ENCODE results near the gene UBB. TPM values are rescaled to one million over a fixed set of nuclear protein-coding genes. Genes with fewer than 3 reads are reported as not detected.
A peak's percentile ranks its signal among the peaks of the same experiment; 100 is the strongest.
"Not testable (repeated sequence)": the region's sequence is repeated elsewhere in the genome, so short reads cannot be mapped to it uniquely, and the experiment has no call there.

Gene UBB
- total RNA-seq, 1 donor from 2014 or later, result 1,672 TPM

DNA sequence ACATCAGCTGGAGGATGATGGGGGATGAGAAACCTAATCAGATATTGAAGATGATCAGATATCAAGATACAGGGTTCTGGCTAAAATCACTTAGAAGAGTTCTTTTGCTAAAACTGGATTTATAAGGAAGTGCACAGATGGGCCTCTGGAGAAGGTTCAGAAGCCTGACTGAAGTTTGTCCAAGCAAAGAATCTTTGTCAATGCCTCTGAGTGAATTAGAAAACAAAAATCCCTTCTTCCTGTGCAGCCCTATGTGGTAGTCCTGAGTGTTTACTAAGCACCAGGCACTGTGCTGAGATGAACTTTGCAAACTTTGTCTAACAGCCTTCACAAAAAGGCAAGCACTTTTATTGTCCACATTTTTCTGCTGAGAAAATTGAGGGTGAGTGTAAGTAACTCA is 16.3 kb upstream of the UBB start:
- intact Hi-C loops (cut with micrococcal nuclease), result loop anchor here (10.0 kb wide), 1 partner anchor 160 kb away; no protein-coding TSS in a partner anchor
- ATAC-seq (no peak), DNase-seq (no peak)

DNA sequence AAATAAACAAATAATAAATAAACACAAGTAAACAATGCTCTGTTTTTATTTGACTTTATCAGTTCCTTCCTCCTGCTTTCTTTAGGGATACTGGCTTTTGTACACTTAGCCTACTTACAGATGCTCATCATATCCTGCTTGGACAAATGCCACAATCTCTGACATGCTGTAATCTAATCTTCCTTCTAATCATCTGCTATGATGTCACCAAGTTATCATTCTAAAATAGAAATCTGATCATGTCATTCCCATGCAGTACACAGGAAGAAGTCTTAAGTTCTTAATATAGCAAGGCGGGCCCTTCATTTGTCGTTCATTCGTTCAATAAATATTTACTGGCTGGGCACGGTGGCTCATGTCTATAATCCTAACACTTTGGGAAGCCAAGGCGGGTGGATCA is 9.1 kb upstream of the UBB start:
- DNase-seq (no peak), ATAC-seq (peak; percentile 29)
- intact Hi-C loops (cut with micrococcal nuclease), result no loop called here

DNA sequence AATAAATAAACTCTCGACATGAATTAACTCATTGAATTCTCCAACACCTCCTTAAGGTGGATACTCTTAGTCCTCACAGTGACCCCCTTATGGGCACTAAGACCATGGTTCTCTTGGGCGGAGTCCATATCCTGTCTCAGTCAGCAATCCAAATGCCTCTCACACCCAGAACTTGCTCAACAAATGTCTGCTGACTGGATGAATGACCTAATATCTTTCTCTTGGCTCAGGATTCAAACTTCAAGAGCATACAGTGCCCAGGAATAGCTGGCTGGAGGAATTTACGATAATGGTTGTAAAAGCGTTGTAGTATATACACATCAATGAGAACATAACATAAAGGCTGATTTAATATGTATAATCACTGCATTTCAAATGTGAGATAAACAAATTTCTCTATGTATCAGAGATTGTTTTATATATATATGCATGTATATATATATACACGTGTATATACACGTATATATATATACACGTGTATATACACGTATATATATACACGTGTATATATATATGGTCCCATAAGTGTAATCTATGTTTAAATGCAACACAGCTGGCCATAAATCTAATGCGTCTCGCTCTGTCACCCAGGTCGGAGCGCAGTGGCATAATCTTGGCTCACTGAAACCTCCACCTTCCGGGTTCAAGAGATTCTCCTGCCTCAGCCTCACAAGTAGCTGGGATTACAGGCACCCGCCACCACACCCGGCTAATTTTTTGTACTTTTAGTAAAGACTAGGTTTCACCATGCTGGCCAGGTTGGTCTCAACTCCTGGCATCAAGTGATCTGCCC is 6.5 kb upstream of the UBB start:
- intact Hi-C loops (cut with micrococcal nuclease), result no loop called here
- DNase-seq (no peak), ATAC-seq (peak; percentile 95)

DNA sequence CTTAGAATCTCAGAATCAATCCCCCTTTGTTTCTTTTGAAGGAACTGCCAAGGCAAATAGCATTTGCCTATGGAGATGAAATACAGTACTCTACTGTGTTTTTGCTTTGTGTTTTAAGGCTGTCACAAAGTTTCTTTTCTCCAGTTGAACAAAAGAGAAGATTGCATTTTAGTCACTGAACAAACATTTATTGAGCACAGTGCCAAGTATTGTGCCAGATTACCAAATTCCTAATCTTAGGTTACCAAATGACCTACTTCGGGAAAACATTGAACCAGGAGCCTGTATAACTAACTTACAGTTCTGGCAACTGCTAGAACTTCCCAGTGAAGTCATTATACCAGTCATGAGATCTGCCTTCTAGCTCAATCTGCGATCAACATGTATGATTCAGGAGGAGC is 3.0 kb upstream of the UBB start:
- no peak for ATAC-seq
- DNase-seq, result no peak
- intact Hi-C loops (cut with micrococcal nuclease), result no loop called here

DNA sequence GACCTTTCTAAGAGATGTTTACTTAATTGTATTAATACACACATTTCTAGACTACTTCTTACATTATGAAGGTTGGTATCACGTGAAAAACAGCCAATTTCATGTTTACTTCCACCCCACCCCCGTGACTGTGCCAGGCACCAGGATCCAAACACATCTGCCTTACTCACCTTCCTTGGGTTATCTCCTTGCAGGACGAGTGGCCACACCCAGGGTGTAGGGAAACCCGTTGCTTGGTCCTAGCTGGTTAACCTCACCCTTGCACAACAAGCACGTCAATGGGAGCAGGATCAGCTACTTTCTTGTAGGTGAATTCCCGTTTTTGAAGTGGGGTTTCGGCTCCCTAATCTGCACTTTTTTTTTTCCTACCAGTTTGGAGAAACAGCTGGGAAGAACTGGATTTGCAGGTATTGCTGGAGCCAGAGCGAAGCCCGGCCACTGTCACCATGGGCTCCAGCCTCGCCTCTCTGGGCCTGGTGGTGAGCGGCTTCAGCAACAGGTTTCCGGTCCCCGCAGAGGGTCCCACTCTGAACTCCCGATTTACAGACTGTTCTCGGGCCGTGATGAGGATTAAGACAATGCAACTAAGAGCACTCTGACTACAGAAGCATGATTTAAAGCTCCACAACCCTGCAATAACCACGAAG is 2.1 kb upstream of the UBB start:
- no peak for DNase-seq
- intact Hi-C loops (cut with micrococcal nuclease), result no loop called here
- ATAC-seq, result no peak

DNA sequence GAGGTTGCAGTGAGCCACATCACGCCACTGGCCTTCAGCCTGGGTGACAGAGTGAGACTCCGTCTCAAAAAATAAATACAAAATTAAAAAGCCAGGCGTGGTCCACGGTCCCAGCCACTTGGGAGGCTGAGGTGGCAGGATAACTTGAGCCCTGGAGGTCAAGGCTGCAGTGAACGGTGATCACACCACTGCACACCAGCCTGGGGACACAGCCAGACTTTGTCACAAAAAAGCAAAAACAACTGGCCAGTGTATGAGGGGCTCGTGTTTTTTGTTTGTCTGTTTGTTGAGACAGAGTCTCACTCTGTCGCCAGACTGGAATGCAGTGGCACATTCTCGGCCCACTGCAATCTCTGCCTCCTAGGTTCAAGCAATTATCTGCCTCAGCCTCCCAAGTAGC is 1.2 kb upstream of the UBB start:
- ATAC-seq (no peak), DNase-seq (no peak)
- intact Hi-C loops (cut with micrococcal nuclease), result no loop called here

DNA sequence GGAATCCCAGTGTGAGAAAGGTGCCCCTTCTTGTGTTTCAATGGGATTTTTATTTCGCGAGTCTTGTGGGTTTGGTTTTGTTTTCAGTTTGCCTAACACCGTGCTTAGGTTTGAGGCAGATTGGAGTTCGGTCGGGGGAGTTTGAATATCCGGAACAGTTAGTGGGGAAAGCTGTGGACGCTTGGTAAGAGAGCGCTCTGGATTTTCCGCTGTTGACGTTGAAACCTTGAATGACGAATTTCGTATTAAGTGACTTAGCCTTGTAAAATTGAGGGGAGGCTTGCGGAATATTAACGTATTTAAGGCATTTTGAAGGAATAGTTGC is 567 bp downstream of the UBB start:
- ATAC-seq, result no peak
- intact Hi-C loops (cut with micrococcal nuclease), result no loop called here

DNA sequence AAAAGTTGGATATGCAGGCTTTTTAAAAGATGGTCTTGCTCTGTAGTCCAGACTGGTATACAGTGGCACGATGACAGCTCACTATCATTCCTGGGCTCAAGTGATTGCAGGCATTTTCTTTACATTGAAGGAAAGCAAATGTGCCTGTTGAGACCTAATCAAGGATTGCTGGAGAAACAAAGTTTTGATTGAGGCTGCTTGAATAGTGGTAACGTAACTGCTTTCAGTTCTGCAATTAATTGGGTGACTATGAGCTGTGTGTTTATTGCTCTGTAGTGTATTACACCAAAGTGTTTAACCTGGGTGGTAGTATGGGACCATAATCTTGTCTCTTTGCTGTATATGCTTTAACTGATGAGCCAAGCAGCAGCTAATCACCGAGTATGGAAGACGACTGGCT is 2.3 kb downstream of the UBB start:
- DNase-seq (no peak), ATAC-seq (no peak)
- intact Hi-C loops (cut with micrococcal nuclease), result no loop called here

More for the DNA sequence above, 567 bp downstream of the UBB start:
- DNase-seq, result no peak

DNA sequence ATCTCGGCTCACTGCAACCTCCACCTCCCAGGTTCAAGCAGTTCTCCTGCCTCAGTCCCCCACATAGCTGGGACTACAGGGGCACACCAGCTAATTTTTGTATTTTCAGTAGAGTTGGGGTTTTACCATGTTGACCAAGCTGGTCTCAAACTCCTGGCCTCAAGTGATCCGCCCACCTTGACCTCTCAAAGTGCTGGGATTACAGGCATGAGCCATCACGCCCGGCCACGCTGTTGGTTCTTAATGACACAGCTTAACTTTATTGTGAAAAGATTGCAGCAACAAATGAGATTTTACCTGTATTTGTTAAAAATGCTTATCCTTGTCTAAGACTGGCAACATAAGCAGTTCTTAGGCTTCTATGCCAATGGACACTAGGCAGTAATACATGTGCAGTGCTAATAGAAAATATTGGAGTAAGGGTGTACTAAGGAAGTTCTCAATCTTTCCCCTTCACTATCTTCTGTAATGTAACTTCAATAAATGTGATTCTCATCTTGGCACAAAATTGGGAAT is 2.9 kb downstream of the UBB start:
- DNase-seq (no peak), ATAC-seq (no peak)
- intact Hi-C loops (cut with micrococcal nuclease), result no loop called here

DNA sequence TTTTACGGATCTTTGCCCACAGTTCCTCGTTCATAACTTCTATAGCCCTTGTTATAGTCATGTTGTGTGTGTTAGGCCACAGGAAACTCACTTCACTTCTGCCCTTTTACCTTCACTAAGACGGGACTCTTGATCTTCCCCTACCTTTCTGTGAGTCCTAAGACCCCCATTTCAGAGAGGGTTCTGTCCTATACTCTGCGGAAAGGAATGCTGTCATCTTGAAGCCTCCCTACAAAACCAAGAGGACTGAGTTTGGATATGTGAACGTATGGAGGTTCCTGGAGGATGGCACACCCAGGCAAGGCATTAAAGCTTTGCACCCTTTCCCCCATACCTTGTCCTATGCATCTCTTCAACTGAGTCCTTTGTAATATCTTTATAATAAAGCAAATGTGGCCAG is 3.7 kb downstream of the UBB start:
- intact Hi-C loops (cut with micrococcal nuclease), result no loop called here
- no peak for DNase-seq

DNA sequence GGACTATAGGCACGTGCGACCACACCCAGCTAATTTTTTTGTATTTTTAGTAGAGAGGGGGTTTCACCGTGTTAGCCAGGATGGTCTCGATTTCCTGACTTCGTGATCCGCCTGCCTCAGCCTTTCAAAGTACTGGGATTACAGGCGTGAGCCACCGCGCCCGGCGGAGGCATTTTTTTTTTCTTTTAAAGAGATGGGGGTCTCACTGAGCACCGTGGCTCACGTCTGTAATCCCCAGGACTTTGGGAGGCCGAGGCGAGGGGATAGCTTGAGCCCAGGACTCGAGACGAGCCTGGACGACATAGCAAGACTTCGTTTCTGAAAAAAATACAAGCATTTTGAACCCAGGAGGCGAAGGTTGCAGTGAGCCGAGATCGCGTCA is 5.2 kb downstream of the UBB start:
- ATAC-seq; intact Hi-C loops (cut with micrococcal nuclease); DNase-seq: not testable (repeated sequence)

More for the DNA sequence above, 3.7 kb downstream of the UBB start:
- no peak for ATAC-seq

DNA sequence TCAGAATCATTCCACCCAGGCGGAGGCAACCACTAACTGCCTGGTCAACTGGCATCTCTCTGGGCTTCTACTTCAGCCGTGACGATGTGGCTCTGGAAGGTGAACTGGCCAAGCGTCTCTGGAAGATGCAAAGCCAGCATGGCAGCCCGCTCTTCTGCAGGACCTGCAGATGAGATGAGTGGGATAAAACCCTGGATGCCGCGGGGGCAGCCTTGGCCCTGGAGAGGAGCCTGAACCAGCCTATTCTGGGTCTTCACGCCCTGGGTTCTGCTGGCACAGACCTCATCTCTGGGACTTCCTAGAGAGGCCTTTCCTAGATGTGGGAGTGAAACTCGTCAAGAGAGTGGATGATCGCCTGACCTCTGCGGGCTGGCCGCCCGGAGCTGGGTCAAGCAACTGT is 10.6 kb downstream of the UBB start:
- intact Hi-C loops (cut with micrococcal nuclease), result no loop called here
- DNase-seq (no peak), ATAC-seq (no peak)

DNA sequence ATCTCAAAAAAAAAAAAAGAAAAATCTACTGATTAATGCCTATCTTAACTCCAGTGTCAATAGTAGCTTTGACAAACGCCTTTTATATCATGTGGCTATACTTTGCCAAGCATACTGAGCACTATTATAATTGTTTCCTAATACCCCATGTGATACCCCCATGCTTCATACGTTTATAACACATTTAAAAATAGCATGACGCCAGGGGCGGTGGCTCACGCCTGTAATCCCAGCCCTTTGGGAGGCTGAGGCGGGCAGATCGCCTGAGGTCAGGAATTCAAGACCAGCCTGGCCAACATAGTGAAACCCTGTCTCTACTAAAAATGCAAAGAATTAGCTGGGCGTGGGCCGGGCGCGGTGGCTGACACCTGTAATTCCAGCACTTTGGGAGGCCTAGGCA is 11.6 kb downstream of the UBB start:
- intact Hi-C loops (cut with micrococcal nuclease); DNase-seq; ATAC-seq: not testable (repeated sequence)

DNA sequence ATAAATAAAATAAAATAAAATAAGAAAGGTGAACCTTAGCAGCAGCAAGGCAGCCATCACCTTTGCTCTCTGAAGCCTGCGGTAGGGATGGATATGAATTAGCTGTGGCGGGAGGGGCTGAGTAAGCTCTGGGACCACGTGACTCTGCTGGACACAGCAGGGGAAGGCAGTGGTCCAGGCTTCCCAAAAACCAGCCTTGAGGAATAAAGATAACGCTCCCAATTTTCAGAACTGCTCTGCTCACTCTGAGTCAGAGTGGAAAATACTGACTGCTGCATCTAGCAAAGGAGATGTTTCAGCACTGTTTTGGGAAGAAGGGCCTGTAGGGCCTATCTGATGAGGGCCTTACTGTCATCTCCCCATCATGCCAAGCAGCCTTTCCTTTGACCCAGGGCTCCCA is 15.0 kb downstream of the UBB start:
- DNase-seq, result peak; percentile 44
- peak; percentile 79 for ATAC-seq
- intact Hi-C loops (cut with micrococcal nuclease), result not testable (repeated sequence)

DNA sequence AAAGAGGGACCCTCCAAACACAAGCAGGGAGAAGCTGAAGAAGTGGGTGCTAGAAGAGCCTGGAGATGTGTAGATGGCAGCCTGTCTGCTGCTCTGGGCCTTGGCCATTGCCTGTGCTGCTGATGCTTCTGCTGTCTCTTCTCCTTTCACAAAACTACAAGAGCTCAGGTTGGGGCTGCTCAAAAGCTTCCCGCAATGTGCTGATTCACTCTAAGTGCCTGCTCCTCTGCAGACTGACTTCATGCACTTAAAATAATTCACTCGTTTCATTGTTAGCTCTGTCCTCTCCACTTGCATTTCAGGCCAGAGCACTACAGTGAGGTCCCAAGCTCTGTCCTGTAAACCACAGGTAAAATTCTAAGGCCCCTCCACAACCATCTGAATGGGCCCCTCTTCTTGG is 15.8 kb downstream of the UBB start:
- intact Hi-C loops (cut with micrococcal nuclease); DNase-seq: not testable (repeated sequence)
- peak; percentile 91 for ATAC-seq

DNA sequence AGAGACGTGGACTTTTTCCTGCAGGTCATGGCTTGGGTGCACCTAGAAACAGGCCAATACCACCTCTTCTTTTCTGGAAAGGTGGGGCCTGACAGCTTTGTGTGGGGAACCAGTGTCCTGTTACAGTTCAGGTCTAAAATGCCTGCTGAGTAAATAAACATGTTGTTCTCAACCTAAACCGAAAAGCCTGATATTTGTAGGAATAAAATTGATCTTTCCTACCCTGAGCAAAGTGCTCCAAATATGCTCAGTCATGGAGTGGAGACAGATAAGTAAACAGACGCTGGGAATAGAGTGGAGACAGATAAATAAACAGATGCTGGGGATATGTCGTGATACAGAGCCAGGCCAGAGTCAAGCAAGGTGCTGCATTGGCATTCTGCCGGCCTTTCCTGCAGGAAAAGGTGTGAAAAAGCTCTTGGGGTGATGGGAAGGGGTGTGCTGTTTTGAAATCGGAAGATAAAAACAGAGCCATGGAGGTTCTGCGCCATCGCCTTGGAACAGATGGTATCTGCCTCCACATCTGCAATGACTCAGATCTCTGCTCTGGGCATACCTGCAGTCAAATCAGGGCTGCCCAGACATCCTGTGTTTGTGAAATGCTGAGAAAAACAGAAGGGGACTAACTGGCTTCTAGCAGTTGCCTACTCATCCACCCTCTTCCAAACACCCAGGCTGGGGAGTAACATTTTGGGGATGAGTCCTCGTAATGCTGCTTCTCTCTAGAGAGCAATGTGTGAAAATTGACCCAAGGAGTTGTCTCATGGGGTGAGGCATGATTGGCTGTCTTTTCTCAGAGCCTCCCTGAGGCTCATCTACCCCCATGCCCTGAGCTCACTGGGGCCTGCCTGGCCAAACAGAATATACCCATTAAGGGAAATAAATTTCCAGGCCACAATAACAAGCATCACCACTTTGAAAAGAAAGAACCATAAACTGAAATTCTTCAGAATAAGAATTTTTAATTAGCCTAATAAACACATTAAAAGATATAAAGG is 17.7 kb downstream of the UBB start:
- DNase-seq (no peak), ATAC-seq (no peak)
- intact Hi-C loops (cut with micrococcal nuclease), result no loop called here

DNA sequence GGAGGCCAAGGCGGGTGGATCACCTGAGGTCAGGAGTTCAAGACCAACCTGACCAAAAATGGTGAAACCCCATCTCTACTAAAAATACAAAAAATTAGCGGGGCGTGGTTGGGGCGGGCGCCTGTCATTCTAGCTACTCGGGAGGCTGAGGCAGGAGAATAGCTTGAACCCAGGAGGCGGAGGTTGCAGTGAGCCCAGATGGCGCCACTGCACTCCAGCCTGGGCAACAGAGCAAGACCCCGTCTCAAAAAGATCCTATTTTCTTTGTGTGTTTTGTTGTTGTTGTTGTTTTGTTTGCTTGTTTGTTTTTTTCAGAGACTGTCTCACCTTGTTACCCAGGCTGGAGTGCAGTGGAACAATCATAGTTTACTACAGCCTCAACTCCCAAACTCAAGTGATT is 23.0 kb downstream of the UBB start:
- DNase-seq, result peak; percentile 7
- intact Hi-C loops (cut with micrococcal nuclease); ATAC-seq: not testable (repeated sequence)

DNA sequence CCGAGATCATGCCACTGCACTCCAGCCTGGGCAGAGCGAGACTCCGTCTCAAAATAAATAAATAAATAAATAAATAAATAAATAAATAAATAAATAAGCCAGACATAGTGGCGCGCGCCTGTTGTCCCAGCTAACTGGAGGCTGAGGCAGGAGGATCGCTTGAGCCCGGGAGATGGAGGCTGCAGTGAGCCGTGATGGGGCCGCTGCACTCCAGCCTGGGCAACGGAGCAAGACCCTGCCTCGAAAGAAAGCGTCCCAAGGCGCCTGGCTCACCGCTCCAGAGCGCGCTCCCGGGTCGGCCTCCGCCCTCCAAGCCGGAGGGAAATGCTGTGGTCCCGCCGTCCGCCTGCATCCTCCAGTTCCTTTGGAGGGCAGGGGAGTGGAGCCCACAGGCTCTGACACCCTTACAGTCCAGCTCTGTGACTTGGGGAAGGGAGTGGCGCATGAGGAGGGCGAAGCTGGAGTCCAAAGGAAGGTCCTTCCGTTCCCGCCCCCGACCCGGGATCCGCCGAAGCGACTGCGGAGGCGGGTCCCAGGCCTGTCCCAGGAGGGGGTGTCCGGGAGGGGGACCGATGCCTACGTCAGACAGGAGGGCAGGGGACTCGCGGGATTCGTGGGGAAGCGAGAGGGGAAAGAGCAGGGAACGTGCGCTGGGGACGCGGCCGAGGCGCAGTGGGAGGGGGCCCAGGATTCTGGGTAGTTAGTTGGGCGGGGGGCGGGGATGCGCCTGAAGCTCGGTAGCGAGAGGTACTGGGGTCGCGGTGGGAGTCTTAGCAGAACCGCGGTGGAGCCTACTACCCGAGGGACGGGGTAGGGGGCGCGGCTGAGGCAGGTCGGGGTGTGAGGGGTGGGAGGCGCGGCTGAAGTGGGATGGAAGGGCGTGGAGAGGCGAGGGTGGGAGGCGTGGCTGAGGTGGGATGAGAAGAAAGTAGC is 26.1 kb downstream of the UBB start:
- peak; percentile 69 for DNase-seq

More for the DNA sequence above, 26.1 kb downstream of the UBB start:
- ATAC-seq, result peak; percentile 82
- intact Hi-C loops (cut with micrococcal nuclease), result no loop called here

Data from left ventricle myocardium superior (tissue), 1 donor.